GM12801 (cell line): ENCODE measurements around the gene TSGA10.

ENCODE experiments used
- CTCF ChIP-seq: IDR thresholded peaks from one replicate; pipeline ENCODE4 v1.5.1; 2011; ENCODE audit warnings: control low read depth; ENCODE audit not compliant: insufficient read length; ENCODE audit errors: extremely low read depth

Gene TSGA10

GRCh38 chr2:99187011-99187410, 32.3 kb upstream of the TSGA10 start:
- no peak for TF ChIP-seq CTCF

GRCh38 chr2:99184811-99185210, 30.1 kb upstream of the TSGA10 start:
- TF ChIP-seq CTCF: no peak

GRCh38 chr2:99183025-99183424, 28.3 kb upstream of the TSGA10 start:
- TF ChIP-seq CTCF: no peak

- no peak for TF ChIP-seq CTCF
These were observed 26.9 kb upstream of the TSGA10 start for GRCh38 chr2:99181624-99182000.

GRCh38 chr2:99180755-99181623, 26.2 kb upstream of the TSGA10 start, which contains the start of the genes MITD1 and MRPL30:
Gene MITD1 (minus strand): TSS chr2:99181058. CDS start chr2:99180981, 77 bp downstream.
Gene MRPL30 (plus strand): TSS chr2:99181184. CDS start chr2:99186204, 5,020 bp downstream.
- no peak for TF ChIP-seq CTCF

- no peak for TF ChIP-seq CTCF
These were observed 16.8 kb upstream of the TSGA10 start for GRCh38 chr2:99171377-99172140.

- TF ChIP-seq CTCF: no peak
These were observed 14.8 kb upstream of the TSGA10 start for GRCh38 chr2:99169534-99169933.
